ENCODE data around the gene SLC16A6. TPM values are rescaled to one million over a fixed set of nuclear protein-coding genes. Genes with fewer than 3 reads are reported as not detected.
A peak's percentile ranks its signal among the peaks of the same experiment; 100 is the strongest.

Gene SLC16A6
- total RNA-seq, 1 experiment from 2014 or later = 4.8 TPM

DNA sequence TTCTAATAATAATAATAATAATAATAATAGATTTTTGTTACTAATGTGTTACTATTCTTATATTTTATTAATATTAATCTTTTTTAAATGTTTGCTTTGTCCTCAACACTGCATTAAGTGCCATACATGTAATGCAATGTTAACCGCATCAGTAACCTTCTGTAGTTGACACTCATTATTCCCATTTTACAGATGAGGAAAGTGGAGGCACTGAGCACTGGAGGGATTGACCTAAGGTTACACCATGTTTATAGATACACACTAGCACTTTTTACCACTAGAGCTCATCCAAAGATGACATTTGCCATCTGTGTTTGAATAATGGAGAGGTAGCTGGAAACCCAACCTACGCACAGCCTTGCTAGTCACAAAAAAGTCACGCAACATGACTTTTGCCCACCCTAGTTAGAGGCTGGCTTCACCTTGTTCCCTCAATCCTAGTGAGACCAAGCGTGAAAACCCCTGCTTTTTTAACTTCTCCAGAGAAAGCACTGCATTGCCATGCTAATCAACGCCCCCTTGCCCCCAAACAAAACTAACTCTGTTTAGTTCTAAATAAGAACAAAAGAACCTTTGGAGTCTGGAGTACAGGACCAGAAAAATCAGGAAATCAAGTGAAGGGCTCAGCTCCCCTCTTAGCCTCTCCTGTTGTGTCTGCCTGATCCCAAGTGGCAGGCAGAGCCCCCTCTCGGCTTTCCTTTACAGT, 2.7 kb upstream of the SLC16A6 start:
- Histone ChIP-seq H3K9me2 (ENCODE audit: insufficient read depth) (no peaks in the 10 kb centered on the region), H3K4me3 (replicated peaks in 1 of 2; ENCODE audit: low read depth in 1 of 2, low read length in 2 of 2) (no peak overlapping the region), H3K27me3 (ENCODE audit: insufficient read depth, low read length) (no peaks in the 10 kb centered on the region), H3K4me2 (ENCODE audit: low read length) (peak overlapping the region; percentile 96; the same call in 1 of the 2 replicates), H3K9me3 (ENCODE audit: control insufficient read depth in 1 of 2, insufficient read depth in 1 of 2, low read depth in 1 of 2, low read length in 2 of 2) (no peaks in the 10 kb centered on the region), H4K20me1 (ENCODE audit: insufficient read depth) (no peaks in the 10 kb centered on the region), H3K36me3 (ENCODE audit: control insufficient read depth in 1 of 2, insufficient read depth in 2 of 2, low read length in 2 of 2) (no peaks in the 10 kb centered on the region), H3K79me2 (ENCODE audit: insufficient read depth, low read length) (0 out of 2 replicates have a peak, but pooled peaks cover 12% of the 10 kb centered on the region), H3K27ac (ENCODE audit: low read depth, low read length) (no peak overlapping the region; the same call in 1 of the 2 replicates), H2AFZ (ENCODE audit: low read depth, low read length, poor library complexity, severe bottlenecking) (no peak overlapping the region), H3K4me1 (ENCODE audit: control insufficient read depth in 1 of 2, insufficient read depth in 2 of 2, low read length in 2 of 2) (peaks cover 44 to 65% of the 10 kb centered on the region in 2 experiments), H3K9ac (ENCODE audit: low read length) (no peak overlapping the region)
- no TSS peak for BruUV-seq (replicated peaks)
- ChIA-PET POLR2A (interaction anchor here (1.1 kb wide), 1 partner anchor 90 kb away, joined by 4 read pairs; no protein-coding TSS in a partner anchor), RAD21 (ENCODE audit: low non-redundant PET in 1 of 2, low total read pairs in 2 of 2, uncharacterized antibody in 2 of 2, unreplicated experiment in 2 of 2) (no interaction called here), CTCF (no interaction called here)
- intact Hi-C loops (cut with micrococcal nuclease) = loop anchor here (2.0 kb wide), 1 partner anchor 87 kb away; no protein-coding TSS in a partner anchor
- TF ChIP-seq EZH2 (IDR thresholded peaks at IDR 0.05) (no peak), ZFX (IDR thresholded peaks at IDR 0.05) (no peak), CBX3 (IDR thresholded peaks at IDR 0.05; ENCODE audit: low read depth) (no peak), FOSL1 (IDR thresholded peaks at IDR 0.05; ENCODE audit: low read depth) (no peak), EGR1 (IDR thresholded peaks at IDR 0.05; ENCODE audit: low read depth) (no peak), ZNF274 (IDR thresholded peaks at IDR 0.05; ENCODE audit: low read depth, low read length) (no peak), RAD21 (IDR thresholded peaks at IDR 0.05; ENCODE audit: low read depth) (no peak), REST (IDR thresholded peaks at IDR 0.05; ENCODE audit: low read depth) (no peak)
- TF ChIP-seq, protein P1, sequence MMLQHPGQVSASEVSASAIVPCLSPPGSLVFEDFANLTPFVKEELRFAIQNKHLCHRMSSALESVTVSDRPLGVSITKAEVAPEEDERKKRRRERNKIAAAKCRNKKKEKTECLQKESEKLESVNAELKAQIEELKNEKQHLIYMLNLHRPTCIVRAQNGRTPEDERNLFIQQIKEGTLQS (IDR thresholded peaks at IDR 0.05) = no peak
- TF ChIP-seq, protein P2, sequence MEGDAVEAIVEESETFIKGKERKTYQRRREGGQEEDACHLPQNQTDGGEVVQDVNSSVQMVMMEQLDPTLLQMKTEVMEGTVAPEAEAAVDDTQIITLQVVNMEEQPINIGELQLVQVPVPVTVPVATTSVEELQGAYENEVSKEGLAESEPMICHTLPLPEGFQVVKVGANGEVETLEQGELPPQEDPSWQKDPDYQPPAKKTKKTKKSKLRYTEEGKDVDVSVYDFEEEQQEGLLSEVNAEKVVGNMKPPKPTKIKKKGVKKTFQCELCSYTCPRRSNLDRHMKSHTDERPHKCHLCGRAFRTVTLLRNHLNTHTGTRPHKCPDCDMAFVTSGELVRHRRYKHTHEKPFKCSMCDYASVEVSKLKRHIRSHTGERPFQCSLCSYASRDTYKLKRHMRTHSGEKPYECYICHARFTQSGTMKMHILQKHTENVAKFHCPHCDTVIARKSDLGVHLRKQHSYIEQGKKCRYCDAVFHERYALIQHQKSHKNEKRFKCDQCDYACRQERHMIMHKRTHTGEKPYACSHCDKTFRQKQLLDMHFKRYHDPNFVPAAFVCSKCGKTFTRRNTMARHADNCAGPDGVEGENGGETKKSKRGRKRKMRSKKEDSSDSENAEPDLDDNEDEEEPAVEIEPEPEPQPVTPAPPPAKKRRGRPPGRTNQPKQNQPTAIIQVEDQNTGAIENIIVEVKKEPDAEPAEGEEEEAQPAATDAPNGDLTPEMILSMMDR (IDR thresholded peaks at IDR 0.05 in 2 of 3, conservative IDR thresholded peaks at IDR 0.05 in 1 of 3; ENCODE audit: borderline replicate concordance in 1 of 3, insufficient read depth in 1 of 3, low read depth in 2 of 3, low read length in 2 of 3) = no peak
- no peak for DNase-seq (ENCODE audit: low read depth, low spot score)
- ATAC-seq = no peak
